Gastroesophageal sphincter (tissue), 3 donors: ENCODE data around the gene GRM4.
"Not testable (repeated sequence)": the region's sequence is repeated elsewhere in the genome, so short reads cannot be mapped to it uniquely, and the experiment has no call there.

Source experiments
- EP300 ChIP-seq: sonication (generic); formaldehyde crosslinking; IDR thresholded peaks from one replicate; pipeline ENCODE4 v1.6.1; 2017; ENCODE audit warnings: antibody characterized with exemption, mild to moderate bottlenecking
- POLR2A ChIP-seq, 2 donors: fragments of 450-650 bp; IDR thresholded peaks; one replicate each; pipeline ENCODE4 v1.6.1; 2017; ENCODE audit warnings: antibody characterized with exemption in 2 of 2, mild to moderate bottlenecking in 2 of 2, moderate library complexity in 1 of 2
- POLR2AphosphoS5 ChIP-seq: sonication (generic); formaldehyde crosslinking; IDR thresholded peaks from one replicate; pipeline ENCODE4 v1.6.1; 2017; ENCODE audit warnings: antibody characterized with exemption
- TF ChIP-seq, protein P1 (sequence below), 4 experiments: fragments of 200-600 bp in 2 of 4; fragments of 450-650 bp in 2 of 4; sonication (generic) in 1 of 4; IDR thresholded peaks; one replicate each; pipeline ENCODE4 v1.5.1; 2017 to 2019; ENCODE audit warnings: antibody characterized with exemption in 4 of 4, mild to moderate bottlenecking in 2 of 4, moderate library complexity in 2 of 4

GRCh38 chr6:34184726-34185125 is 38.8 kb upstream of the GRM4 start:
- TF ChIP-seq, protein P1, sequence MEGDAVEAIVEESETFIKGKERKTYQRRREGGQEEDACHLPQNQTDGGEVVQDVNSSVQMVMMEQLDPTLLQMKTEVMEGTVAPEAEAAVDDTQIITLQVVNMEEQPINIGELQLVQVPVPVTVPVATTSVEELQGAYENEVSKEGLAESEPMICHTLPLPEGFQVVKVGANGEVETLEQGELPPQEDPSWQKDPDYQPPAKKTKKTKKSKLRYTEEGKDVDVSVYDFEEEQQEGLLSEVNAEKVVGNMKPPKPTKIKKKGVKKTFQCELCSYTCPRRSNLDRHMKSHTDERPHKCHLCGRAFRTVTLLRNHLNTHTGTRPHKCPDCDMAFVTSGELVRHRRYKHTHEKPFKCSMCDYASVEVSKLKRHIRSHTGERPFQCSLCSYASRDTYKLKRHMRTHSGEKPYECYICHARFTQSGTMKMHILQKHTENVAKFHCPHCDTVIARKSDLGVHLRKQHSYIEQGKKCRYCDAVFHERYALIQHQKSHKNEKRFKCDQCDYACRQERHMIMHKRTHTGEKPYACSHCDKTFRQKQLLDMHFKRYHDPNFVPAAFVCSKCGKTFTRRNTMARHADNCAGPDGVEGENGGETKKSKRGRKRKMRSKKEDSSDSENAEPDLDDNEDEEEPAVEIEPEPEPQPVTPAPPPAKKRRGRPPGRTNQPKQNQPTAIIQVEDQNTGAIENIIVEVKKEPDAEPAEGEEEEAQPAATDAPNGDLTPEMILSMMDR (IDR thresholded peaks at IDR 0.05), result not testable (repeated sequence)
- not testable (repeated sequence) for TF ChIP-seq EP300; POLR2A (IDR thresholded peaks at IDR 0.05); POLR2AphosphoS5
